Stromal cell of bone marrow (primary cell): ENCODE data around the gene SGO1.

Experiments used
- DNase-seq: peaks from one replicate; pipeline ENCODE4 v3.0.0-alpha.2; 2012; ENCODE audit warnings: low read depth

SGO1 gene

DNA sequence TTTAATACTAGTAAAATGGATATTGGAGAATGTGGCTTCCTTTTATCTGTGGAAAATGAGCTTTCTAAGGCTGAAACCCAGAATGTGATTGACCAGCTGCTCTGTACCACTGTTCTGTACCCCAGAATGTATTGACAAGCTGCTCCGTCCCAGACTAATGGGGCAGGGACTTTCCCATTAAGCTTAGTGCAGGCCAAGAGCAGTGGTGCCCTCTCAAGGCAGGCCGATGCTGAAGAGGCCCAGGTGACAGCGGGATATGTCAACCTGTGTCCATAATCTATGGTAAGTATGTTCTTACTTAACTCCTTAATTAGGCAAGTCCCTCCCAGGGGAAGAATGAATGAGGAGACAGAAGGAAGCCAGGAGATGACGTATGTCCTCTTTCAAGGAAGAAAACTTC lies 31.1 kb downstream of the SGO1 start:
- DNase-seq = no peak

DNA sequence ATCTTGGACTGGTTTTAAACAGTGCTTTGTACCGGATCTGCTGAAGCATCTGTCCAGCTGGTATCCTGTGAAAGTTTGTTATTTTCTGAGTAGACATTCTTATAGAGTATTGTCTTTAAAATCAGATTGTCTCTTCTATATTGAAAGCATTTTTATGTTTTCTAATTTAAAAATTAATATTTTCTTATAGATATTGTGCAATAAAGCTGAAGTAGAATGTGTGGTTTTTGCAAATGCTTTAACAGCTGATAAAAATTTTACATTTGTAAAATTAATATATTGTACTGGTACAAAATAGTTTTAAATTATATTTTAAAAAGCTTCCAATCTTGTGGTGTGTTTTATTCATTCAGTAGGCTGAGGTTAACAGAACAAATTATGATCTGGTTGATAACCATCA lies 31.9 kb downstream of the SGO1 start:
- DNase-seq = no peak

DNA sequence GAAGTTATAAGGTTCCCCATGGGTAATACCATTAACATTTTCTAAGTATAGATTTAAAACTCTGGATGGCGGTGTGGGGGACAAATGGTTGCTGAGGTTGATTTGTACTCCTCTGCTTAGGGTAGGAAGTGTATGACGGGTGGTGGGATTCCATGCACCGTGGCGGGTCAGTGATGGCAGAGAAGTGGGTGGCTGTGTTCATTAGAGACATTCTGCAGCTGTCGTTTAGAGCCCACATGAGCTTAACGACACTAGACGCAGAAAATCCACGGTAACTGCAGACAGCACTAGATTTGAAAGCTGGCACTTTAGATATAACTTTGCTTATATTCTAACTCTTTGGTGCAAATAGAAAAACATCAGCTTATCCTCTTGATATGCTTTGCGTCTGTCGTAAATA lies 37.5 kb downstream of the SGO1 start:
- no peak for DNase-seq

DNA sequence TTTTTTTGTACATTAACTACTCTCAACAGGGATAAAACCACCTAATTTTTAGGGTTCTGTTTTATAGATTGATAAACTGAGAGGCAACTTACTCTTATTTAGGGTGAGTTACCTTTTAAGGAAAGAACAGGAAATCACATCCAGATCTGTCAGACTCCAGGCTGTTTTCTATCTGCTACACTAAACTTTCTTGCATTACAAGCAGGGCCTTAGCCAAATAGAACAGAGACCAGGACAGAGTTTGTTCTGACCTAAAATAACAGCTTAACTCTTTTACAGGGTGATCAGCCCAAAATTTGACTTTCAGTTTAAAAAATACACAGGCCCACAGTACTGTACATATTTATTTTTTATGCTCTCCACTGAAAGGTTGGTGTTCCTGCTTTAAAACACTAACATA lies 38.6 kb downstream of the SGO1 start:
- DNase-seq = no peak

DNA sequence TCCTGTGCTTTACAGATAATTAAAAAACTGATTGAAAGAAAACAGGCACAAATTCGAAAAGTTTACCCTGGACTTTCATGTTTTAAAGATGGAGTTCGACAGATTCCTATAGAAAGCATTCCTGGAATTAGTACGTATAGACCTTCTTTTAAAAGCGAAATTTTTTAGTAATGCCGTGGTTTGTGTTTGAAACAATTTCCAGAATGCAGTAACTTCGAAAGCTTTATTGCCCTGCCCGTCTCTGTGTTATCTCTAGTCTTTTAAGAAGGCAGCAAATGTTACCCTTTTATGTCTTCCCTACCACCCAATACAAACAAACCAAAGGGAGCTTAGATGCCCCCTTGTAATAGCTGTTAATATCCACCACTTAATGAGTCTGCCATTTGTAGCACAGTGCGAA lies 39.7 kb downstream of the SGO1 start:
- DNase-seq = no peak

DNA sequence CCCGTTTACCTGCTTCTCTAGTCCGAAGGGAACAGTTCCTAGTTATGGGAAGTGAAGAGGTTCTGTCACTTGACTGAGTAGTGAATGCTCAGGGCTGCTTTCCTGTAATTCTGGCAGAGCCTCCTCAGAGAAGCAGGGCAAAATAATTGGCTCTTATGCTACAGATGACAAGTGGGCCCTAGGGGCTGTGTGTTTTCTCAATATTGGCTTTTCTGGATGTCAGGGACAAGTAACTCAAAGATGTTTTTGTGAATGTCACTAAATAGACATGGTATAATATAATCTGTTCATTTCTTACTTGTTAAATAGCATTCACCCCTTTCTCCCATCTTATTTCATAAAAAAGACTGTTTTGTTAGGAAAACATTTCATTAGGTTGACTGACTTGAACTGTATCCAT lies 40.1 kb downstream of the SGO1 start:
- no peak for DNase-seq

DNA sequence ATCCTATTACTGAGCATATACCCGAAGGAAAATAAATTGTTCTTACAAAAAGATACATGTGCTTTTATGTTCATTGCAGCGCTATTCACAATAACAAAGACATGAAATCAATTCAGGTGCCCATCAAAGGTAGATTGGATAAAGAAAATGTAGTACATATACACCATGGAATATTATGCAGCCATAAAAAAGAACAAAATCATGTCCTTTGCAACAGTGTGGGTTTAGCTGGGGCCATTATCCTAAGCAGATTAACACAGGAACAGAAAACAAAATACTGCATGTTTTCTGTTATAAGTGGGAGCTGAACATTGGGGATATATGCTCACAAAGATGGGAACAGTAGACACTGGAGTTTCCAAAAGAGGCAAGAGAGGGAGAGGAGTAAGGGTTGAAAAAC lies 42.5 kb downstream of the SGO1 start:
- DNase-seq = no peak

DNA sequence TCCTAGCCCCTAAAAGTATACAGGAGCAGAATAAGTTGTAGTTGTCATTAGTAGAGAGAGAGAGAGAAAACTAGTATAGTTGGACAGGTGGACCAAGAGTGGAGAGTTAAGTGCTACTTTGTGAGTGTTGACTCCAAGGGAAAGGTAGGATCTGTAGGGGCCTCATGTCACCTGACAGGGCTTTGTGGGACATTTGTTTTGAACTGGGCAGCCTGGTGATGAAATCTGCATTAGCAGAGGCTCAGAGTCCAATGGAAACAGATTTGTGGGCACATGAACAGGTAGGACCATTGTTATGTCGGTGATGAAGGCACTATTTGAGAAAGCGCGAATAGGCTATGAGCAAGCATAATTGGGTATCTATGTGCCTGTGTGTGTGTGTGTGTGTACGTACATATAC lies 43.5 kb downstream of the SGO1 start:
- DNase-seq = no peak

DNA sequence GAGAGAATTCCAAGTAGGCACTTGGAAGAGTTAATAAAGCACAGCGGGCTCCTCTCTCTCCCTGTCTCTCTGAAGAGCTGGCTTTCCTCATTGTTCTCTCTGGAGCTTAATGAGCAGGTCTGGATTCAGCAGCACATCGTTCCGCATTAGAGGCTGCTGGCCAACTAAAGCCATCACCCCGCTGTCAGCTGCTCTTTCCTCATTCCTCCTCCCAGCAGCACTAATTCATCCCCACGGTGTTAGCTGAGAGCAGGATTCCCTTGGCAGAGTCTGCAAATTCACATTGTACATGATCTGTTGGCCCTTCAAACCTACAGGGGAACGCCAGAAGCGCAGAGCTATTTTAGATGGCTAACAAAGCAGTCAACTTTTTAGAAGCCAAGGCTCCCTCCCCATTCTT lies 44.2 kb downstream of the SGO1 start:
- DNase-seq = peak; percentile 13

DNA sequence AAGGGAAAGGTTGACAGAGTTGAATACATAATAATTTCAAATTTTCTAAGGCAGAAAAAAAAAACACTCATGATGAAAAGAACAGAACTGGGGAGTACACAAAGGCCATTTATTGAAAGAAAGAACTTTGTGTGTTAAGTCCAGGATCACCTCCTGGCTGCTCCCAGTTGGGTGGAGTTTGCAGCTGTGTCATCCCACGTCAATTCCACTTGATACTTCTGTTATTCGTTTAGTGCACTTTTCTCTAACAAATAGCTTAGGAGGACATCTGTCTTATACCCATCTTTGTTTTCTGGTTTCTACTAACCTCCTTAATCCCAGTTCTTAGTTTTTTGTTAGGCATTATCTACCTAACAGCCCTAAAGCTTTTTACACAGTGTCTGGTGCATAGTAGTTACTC lies 44.7 kb downstream of the SGO1 start:
- DNase-seq = no peak

DNA sequence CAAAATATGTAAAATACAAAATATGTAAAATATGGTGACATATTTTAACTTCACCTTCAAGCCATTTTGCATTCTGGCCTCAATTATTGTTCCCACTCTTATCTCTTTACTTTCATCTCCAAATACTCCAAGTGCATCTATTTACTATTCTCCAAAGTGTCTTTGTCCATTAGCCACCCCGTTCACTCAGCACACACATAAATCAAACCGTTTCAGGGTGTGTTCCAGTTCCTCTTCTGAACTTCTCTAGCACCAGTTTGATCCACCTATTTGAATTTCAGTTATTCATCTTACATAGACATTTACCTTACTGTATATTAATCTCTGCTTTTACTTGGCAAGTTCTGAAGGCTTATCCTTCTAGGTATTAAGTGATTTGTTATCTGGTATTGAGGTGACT lies 45.1 kb downstream of the SGO1 start:
- no peak for DNase-seq

DNA sequence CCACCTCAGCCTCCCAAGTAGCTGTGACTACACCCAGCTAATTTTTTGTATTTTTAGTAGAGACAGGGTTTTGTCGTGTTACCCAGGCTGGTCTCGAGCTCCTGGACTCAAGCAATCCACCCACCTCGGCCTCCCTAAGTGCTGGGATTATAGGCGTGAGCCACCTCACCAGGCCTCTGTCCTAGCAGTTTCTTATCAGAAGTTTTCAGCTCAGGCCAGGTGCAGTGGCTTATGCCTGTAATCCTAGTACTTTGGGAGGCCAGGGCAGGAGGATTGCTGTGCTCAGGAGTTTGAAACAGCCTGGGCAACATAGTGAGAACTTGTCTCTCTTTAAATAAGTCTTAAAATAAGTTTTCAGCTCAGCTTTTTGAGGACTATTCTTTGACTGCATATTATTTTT lies 48.4 kb downstream of the SGO1 start:
- DNase-seq = no peak

DNA sequence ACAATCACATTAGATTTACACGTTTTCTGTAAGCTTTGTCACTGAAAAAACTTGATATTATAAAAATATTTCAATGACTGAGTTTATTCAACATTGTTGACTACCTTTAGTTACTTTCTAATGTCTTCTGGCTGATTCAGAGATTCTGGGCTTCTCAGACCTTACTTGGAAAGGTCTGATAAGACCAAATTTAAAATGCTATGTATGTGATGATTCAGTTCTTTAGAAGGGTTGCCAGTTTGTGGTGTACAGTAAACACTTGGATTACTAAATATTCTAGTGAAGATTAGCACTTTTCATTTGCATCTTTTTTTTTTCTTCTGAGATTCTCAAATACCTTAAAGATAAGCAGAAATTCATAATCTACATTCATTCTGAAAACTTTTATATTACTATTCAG lies 49.8 kb downstream of the SGO1 start:
- DNase-seq = no peak

DNA sequence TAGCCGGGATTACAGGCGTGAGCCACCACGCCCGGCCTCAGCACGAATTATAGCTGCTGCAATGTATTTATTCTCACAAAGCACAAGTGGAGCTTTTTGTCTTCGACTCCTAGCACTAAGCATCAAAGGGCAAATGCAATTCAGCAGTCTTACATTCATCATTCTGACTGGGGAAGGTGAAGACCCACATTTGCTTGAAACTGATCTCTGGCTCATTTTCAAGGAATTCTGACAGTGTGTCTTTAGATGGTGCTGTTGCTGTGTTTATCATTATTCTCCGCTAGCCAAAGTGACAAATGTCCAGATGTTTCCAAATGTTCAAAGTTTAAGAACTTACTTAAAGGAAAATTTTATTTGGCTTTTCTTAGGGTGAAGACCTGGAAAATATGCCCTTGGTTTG lies 55.9 kb downstream of the SGO1 start:
- no peak for DNase-seq

DNA sequence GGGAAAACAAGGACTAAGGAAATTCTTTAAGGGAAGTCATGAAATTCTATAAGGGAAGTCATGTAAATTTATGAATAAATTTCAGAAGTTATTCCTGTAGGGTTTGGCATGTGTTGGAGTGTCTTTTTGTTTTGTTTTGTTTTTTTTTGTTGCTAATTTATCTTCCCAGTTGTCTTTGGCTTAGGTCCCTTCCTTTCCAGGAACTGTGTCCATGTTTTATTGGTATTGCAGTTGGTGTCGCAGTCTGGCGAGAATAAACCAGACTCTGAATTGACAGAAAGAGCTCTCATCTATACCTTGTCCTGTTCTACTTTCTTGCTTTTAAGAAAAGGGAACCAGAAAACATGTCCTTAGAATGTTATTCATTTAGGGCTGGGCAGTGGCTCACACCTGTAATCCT lies 57.6 kb downstream of the SGO1 start:
- no peak for DNase-seq

DNA sequence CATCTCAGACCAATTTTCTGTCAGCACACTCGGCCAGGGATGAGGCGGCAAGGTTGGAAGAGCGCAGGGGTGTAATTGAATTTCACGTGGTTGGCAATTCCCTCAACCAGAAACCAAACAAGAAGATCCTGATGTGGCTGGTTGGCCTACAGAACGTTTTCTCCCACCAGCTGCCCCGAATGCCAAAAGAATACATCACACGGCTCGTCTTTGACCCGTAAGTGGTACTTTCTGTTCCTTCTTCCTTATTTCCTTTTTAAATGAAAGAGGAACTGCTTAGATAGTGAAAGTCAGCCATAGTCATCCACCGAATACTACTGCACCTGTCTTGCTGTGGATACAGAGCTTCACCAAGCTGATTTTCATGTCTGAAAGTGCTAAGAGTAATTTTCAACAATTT lies 60.1 kb downstream of the SGO1 start:
- peak; percentile 4 for DNase-seq

DNA sequence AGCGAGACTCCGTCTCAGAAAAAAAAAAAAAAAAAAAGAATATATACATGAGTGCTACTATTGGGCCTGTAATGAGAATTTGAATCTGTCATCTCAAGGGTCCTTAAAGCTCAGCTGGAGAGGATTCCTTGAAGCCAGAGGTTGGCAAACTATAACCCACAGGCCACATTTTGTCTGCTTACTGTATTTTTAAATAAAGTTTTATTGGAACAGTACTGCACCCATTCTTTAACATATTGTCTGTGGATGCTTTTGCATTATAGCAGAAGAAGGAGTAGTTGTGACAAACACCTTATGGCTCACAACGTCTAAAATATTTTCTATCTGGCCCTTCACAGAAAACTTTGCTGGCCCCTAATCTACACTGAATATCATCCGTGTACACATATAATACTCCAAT lies 60.7 kb downstream of the SGO1 start:
- no peak for DNase-seq

DNA sequence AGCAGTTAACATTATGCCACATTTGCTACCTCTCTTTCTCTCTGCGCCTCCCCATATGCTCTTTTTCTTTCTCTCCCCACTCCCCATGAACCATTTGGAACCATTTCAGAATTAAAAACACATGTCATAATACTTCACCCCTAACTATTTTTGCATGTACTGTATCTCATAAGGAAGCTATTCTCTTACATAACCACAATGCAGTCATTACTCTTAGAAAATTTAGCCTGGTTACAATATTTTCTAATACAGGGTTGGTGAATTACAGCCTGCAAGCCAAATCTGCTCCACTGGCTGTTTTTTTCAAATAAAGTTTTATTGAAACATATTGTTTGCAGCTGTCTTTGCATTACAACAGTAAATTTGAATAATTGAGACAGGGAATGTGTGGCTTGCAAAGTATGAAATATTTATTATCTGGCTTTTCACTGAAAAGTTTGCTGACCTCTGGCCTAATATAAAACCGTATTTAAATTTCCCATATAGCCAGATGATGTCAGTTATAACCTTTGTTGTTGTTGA lies 62.8 kb downstream of the SGO1 start:
- DNase-seq = no peak

DNA sequence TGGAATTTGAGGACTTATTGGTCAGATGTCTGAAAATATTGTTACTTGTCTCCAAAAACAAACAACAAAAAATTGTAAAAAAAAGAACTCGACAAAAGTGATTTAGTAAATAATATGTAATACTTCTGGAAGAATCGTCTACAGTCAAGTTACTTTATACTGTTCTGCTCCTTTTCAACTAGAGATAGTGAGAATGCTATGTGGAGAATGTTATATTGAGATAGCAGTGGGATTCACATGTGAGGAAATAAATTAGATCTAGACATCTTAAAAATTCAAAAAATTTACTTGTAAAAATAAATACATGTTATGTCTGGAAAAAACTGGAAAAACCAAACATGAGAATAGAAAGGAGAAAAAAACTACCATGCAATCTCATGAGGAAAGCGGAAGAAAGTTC lies 64.9 kb downstream of the SGO1 start:
- no peak for DNase-seq
